GM19351 (cell line): Measurements from ENCODE around the gene ANG.
"Not testable (repeated sequence)": the region's sequence is repeated elsewhere in the genome, so short reads cannot be mapped to it uniquely, and the experiment has no call there.

ENCODE experiments used
- ATAC-seq: cut with Tn5 transposase; IDR thresholded peaks from one replicate; pipeline ENCODE4 v1.9.1; 2021; ENCODE audit warnings: mild to moderate bottlenecking, moderate library complexity; ENCODE audit not compliant: unreplicated experiment

The ANG gene

GRCh38 chr14:20697273-20698017, 8.9 kb downstream of the ANG start:
- ATAC-seq, result peak; percentile 64

- no peak for ATAC-seq
Measured at GRCh38 chr14:20698018-20698329, 9.4 kb downstream of the ANG start.

GRCh38 chr14:20698934-20699333, 10.4 kb downstream of the ANG start:
- ATAC-seq, result no peak

- ATAC-seq, result no peak
Measured at GRCh38 chr14:20699931-20700330, 11.4 kb downstream of the ANG start.

- not testable (repeated sequence) for ATAC-seq
Measured at GRCh38 chr14:20700965-20701364, 12.4 kb downstream of the ANG start.

GRCh38 chr14:20706657-20707355, 18.2 kb downstream of the ANG start:
- ATAC-seq, result no peak

- ATAC-seq, result no peak
Measured at GRCh38 chr14:20707622-20708021, 19.1 kb downstream of the ANG start.

GRCh38 chr14:20711261-20711660, 22.7 kb downstream of the ANG start:
- ATAC-seq, result no peak

- no peak for ATAC-seq
Measured at GRCh38 chr14:20711685-20712084, 23.1 kb downstream of the ANG start.

- no peak for ATAC-seq
Measured at GRCh38 chr14:20712904-20713303, 24.3 kb downstream of the ANG start.

- ATAC-seq, result no peak
Measured at GRCh38 chr14:20714593-20715250, 26.2 kb downstream of the ANG start.

GRCh38 chr14:20719777-20720176, 31.2 kb downstream of the ANG start:
- ATAC-seq, result no peak

GRCh38 chr14:20720741-20721140, 32.2 kb downstream of the ANG start:
- no peak for ATAC-seq

- ATAC-seq, result no peak
Measured at GRCh38 chr14:20722016-20722415, 33.5 kb downstream of the ANG start.

GRCh38 chr14:20723488-20723887, 34.9 kb downstream of the ANG start:
- ATAC-seq, result no peak

- ATAC-seq, result not testable (repeated sequence)
Measured at GRCh38 chr14:20726121-20726520, 37.6 kb downstream of the ANG start.

GRCh38 chr14:20726531-20726930, 38.0 kb downstream of the ANG start:
- no peak for ATAC-seq

GRCh38 chr14:20730891-20731290, 42.3 kb downstream of the ANG start:
- ATAC-seq, result no peak

GRCh38 chr14:20732477-20732876, 43.9 kb downstream of the ANG start:
- no peak for ATAC-seq

GRCh38 chr14:20732979-20733635, 44.5 kb downstream of the ANG start:
- ATAC-seq, result no peak

- ATAC-seq, result no peak
Measured at GRCh38 chr14:20733684-20734429, 45.3 kb downstream of the ANG start.
